Neural cell (in vitro differentiated cells): ENCODE measurements around the gene ABHD14A. TPM values are rescaled to one million over a fixed set of nuclear protein-coding genes. Genes with fewer than 3 reads are reported as not detected.
A peak's percentile ranks its signal among the peaks of the same experiment; 100 is the strongest.

Source experiments
- H2AFZ ChIP-seq: fragments of 200-600, 300-800 bp; sonication (generic), shearing (Covaris generic); 2 replicates; pipeline ENCODE4 v1.6.0; 2014; ENCODE audit warnings: low read depth, mild to moderate bottlenecking, antibody characterized with exemption, low read length, moderate library complexity
- H3F3A ChIP-seq: fragments of 200-600 bp; shearing (Covaris generic); 2 replicates; pipeline ENCODE4 v1.6.1; 2016; ENCODE audit warnings: mild to moderate bottlenecking, moderate library complexity, mixed read lengths, antibody characterized with exemption, low read length; ENCODE audit not compliant: insufficient read depth, poor library complexity, severe bottlenecking
- H3K27ac ChIP-seq: fragments of 200-600, 300-800 bp; sonication (generic), shearing (Covaris generic); 2 replicates; pipeline ENCODE4 v1.5.1; 2014; ENCODE audit warnings: mild to moderate bottlenecking, low read length, moderate library complexity
- H3K27me3 ChIP-seq: fragments of 300-800, 200-600 bp; sonication (generic), shearing (Covaris generic); 2 replicates; pipeline ENCODE4 v1.6.0; 2014; ENCODE audit warnings: mild to moderate bottlenecking, low read depth, low read length, moderate library complexity; ENCODE audit not compliant: insufficient read depth
- H3K36me3 ChIP-seq: fragments of 300-800, 200-600 bp; sonication (generic), shearing (Covaris generic); 2 replicates; pipeline ENCODE4 v1.5.1; 2014; ENCODE audit warnings: mild to moderate bottlenecking, antibody characterized with exemption, low read length, moderate library complexity; ENCODE audit not compliant: insufficient read depth
- H3K4me2 ChIP-seq: fragments of 300-800, 200-600 bp; sonication (generic), shearing (Covaris generic); 2 replicates; pipeline ENCODE4 v1.6.0; 2014; ENCODE audit warnings: mild to moderate bottlenecking, low read length
- H3K4me3 ChIP-seq: fragments of 300-800, 200-600 bp; sonication (generic), shearing (Covaris generic); 2 replicates; pipeline ENCODE4 v1.5.1; 2014; ENCODE audit warnings: mild to moderate bottlenecking, low read length, moderate library complexity
- H3K79me2 ChIP-seq: fragments of 200-600 bp; shearing (Covaris generic); replicated peaks from 2 replicates; pipeline ENCODE4 v1.6.0; 2014; ENCODE audit warnings: mild to moderate bottlenecking, low read length, moderate library complexity; ENCODE audit not compliant: insufficient read depth
- H3K9ac ChIP-seq: fragments of 300-800, 200-600 bp; sonication (generic), shearing (Covaris generic); 2 replicates; pipeline ENCODE4 v1.6.1; 2016; ENCODE audit warnings: mild to moderate bottlenecking, low read length, mixed read lengths
- H3K9me2 ChIP-seq: fragments of 200-600 bp; shearing (Covaris generic); 2 replicates; pipeline ENCODE4 v1.6.1; 2016; ENCODE audit warnings: mild to moderate bottlenecking, low read length, mixed read lengths; ENCODE audit not compliant: insufficient read depth
- H3K9me3 ChIP-seq: fragments of 200-600, 300-800 bp; sonication (generic), shearing (Covaris generic); 2 replicates; pipeline ENCODE4 v1.6.1; 2016; ENCODE audit warnings: mild to moderate bottlenecking, mixed run types, low read length, moderate library complexity, mixed read lengths
- H4K20me1 ChIP-seq: fragments of 200-600 bp; shearing (Covaris generic); 2 replicates; pipeline ENCODE4 v1.6.1; 2016; ENCODE audit warnings: mild to moderate bottlenecking, mixed run types; ENCODE audit not compliant: insufficient read depth
- CTCF ChIP-seq: fragments of 450-650 bp; IDR thresholded peaks from 2 replicates; pipeline ENCODE4 v1.5.1; 2014; ENCODE audit warnings: antibody characterized with exemption, mild to moderate bottlenecking, moderate library complexity; ENCODE audit not compliant: poor library complexity, severe bottlenecking
- EP300 ChIP-seq: fragments of 450-650 bp; conservative IDR thresholded peaks from 2 replicates; pipeline ENCODE4 v1.6.1; 2014; ENCODE audit warnings: antibody characterized with exemption, mild to moderate bottlenecking, moderate library complexity; ENCODE audit not compliant: poor library complexity, severe bottlenecking
- EZH2 ChIP-seq: fragments of 200-600, 300-800 bp; shearing (Covaris generic), sonication (generic); IDR thresholded peaks from 2 replicates; pipeline ENCODE4 v1.6.1; 2014; ENCODE audit warnings: antibody characterized with exemption, low read length, borderline replicate concordance, mild to moderate bottlenecking; ENCODE audit not compliant: insufficient read depth, poor library complexity, severe bottlenecking
- MXI1 ChIP-seq: fragments of 450-650 bp; conservative IDR thresholded peaks from 2 replicates; pipeline ENCODE4 v1.6.1; 2014; ENCODE audit warnings: antibody characterized with exemption, mild to moderate bottlenecking; ENCODE audit not compliant: poor library complexity, severe bottlenecking
- POLR2AphosphoS5 ChIP-seq: IDR thresholded peaks from 2 replicates; pipeline ENCODE4 v1.6.1; 2012
- RAD21 ChIP-seq: fragments of 450-650 bp; conservative IDR thresholded peaks from 2 replicates; pipeline ENCODE4 v1.6.1; 2014; ENCODE audit warnings: antibody characterized with exemption, mild to moderate bottlenecking, moderate library complexity
- REST ChIP-seq: IDR thresholded peaks from 2 replicates; pipeline ENCODE4 v1.6.1; 2012; ENCODE audit warnings: borderline replicate concordance
- SMC3 ChIP-seq: fragments of 450-650 bp; conservative IDR thresholded peaks from 2 replicates; pipeline ENCODE4 v1.6.1; 2014; ENCODE audit warnings: antibody characterized with exemption, mild to moderate bottlenecking, moderate library complexity; ENCODE audit not compliant: poor library complexity
- TAF1 ChIP-seq: IDR thresholded peaks from 2 replicates; pipeline ENCODE4 v1.6.1; 2012; ENCODE audit warnings: low read depth
- polyA plus RNA-seq: library from polyadenylated mRNA; depleted of rRNA; stranded (reverse); fragments of >200 nt; gene quantifications from 2 replicates; pipeline ENCODE4 v1.2.3, GENCODE V29; 2014

Gene ABHD14A
- polyA plus RNA-seq, 1 donor from 2014 or later: 57.8 TPM

GRCh38 chr3:51942603-51943450, 32.0 kb upstream of the ABHD14A start:
- no peaks in the 10 kb centered on the region for H3K79me2 ChIP-seq
- no peaks in the 10 kb centered on the region for H3K36me3 ChIP-seq
- no peaks in the 10 kb centered on the region for H4K20me1 ChIP-seq
- no peaks in the 10 kb centered on the region for H3K27me3 ChIP-seq
- H3K27ac ChIP-seq: peak overlapping the region; percentile 64
- H3K4me2 ChIP-seq: no peak overlapping the region
- H2AFZ ChIP-seq: peak overlapping the region; percentile 81
- H3F3A ChIP-seq: no peaks in the 10 kb centered on the region
- TF ChIP-seq REST: no peak
- TF ChIP-seq EZH2: no peak
- no peak for TF ChIP-seq RAD21
- TF ChIP-seq EP300: no peak
- TF ChIP-seq POLR2AphosphoS5: no peak
- TF ChIP-seq CTCF: no peak
- TF ChIP-seq MXI1: no peak
- no peak for TF ChIP-seq TAF1
- no peak for TF ChIP-seq SMC3
- H3K9me3 ChIP-seq: no peaks in the 10 kb centered on the region
- peak overlapping the region; percentile 76 for H3K4me3 ChIP-seq
- H3K9me2 ChIP-seq: no peaks in the 10 kb centered on the region
- peak overlapping the region; percentile 66 for H3K9ac ChIP-seq

DNA sequence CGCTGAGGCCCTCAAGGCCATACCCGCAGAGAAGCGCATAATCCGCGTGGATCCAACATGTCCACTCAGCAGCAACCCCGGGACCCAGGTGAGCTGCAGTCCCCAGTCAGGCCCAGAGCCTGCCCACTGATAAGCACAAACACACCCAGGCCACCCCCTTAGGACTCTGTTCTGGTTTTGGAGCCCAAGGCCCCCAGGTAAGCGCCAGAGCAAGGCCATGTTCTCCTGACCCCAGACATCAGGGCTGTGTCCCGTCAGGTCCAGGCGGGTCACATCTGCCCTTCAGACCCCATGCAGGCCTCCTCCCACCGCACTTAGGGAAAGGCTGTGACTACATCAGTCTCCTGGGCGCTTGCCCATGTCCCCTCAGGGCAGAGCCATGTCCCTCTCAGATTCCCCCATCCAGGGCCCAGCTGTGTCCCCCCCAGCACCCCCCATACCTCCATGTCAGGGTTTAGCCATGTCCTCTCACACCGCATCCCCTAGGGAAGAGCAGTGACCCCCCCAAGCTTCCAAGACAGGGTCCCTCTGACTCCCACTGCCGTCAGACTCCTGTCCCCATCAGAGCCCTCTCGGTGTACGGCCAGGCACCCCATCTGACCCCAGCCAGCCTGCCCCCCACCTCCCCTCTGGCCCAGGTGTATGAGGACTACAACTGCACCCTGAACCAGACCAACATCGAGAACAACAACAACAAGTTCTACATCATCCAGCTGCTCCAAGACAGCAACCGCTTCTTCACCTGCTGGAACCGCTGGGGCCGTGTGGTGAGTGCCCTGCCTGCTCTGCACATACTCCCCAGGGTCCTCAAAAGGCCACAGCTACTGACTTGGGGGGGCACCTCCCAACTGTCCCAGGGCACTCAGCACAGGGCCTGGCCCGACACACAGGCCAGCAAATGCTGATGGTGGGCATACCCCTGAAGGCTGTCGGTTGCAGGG, 31.1 kb upstream of the ABHD14A start:
- Histone ChIP-seq H3K36me3 (no peaks in the 10 kb centered on the region), H3K4me2 (no peak overlapping the region), H3K9me2 (no peaks in the 10 kb centered on the region), H2AFZ (no peak overlapping the region), H3K79me2 (no peaks in the 10 kb centered on the region), H3K9me3 (no peaks in the 10 kb centered on the region), H3K27ac (no peak overlapping the region), H3F3A (no peaks in the 10 kb centered on the region), H3K27me3 (no peaks in the 10 kb centered on the region), H4K20me1 (no peaks in the 10 kb centered on the region), H3K9ac (no peak overlapping the region), H3K4me3 (no peak overlapping the region)
- no peak for TF ChIP-seq MXI1
- TF ChIP-seq REST: no peak
- TF ChIP-seq POLR2AphosphoS5: no peak
- TF ChIP-seq TAF1: no peak
- TF ChIP-seq EP300: no peak
- TF ChIP-seq SMC3: no peak
- TF ChIP-seq CTCF: no peak
- TF ChIP-seq EZH2: no peak
- no peak for TF ChIP-seq RAD21
